Pons (tissue), 1 donor: ENCODE data around the gene PLEKHA7.
A peak's percentile ranks its signal among the peaks of the same experiment; 100 is the strongest.
"Not testable (repeated sequence)": the region's sequence is repeated elsewhere in the genome, so short reads cannot be mapped to it uniquely, and the experiment has no call there.

ENCODE experiments used
- DNase-seq: peaks from one replicate; pipeline ENCODE4 v3.0.0-alpha.2; 2016; ENCODE audit warnings: low spot score

PLEKHA7 gene

GRCh38 chr11:16881074-16881709, 133.0 kb downstream of the PLEKHA7 start:
- DNase-seq: peak; percentile 35

GRCh38 chr11:16880184-16880801, 133.9 kb downstream of the PLEKHA7 start:
- no peak for DNase-seq

- DNase-seq: no peak
These were observed 134.5 kb downstream of the PLEKHA7 start for GRCh38 chr11:16879690-16880089.

GRCh38 chr11:16876837-16877236, 137.4 kb downstream of the PLEKHA7 start:
- no peak for DNase-seq

- no peak for DNase-seq
These were observed 138.0 kb downstream of the PLEKHA7 start for GRCh38 chr11:16876053-16876752.

- DNase-seq: no peak
These were observed 139.8 kb downstream of the PLEKHA7 start for GRCh38 chr11:16874275-16874975.

GRCh38 chr11:16873289-16873688, 140.9 kb downstream of the PLEKHA7 start:
- DNase-seq: no peak

- DNase-seq: no peak
These were observed 142.8 kb downstream of the PLEKHA7 start for GRCh38 chr11:16871368-16871767.

- DNase-seq: no peak
These were observed 147.1 kb downstream of the PLEKHA7 start for GRCh38 chr11:16867097-16867496.

GRCh38 chr11:16864428-16864827, 149.8 kb downstream of the PLEKHA7 start:
- not testable (repeated sequence) for DNase-seq

- DNase-seq: no peak
These were observed 150.8 kb downstream of the PLEKHA7 start for GRCh38 chr11:16863389-16863788.

- no peak for DNase-seq
These were observed 151.5 kb downstream of the PLEKHA7 start for GRCh38 chr11:16862726-16863125.

- no peak for DNase-seq
These were observed 152.4 kb downstream of the PLEKHA7 start for GRCh38 chr11:16861862-16862261.

GRCh38 chr11:16860617-16861016, 153.6 kb downstream of the PLEKHA7 start:
- no peak for DNase-seq

GRCh38 chr11:16859651-16860050, 154.6 kb downstream of the PLEKHA7 start:
- DNase-seq: no peak

GRCh38 chr11:16857186-16857585, 157.0 kb downstream of the PLEKHA7 start:
- DNase-seq: no peak

- no peak for DNase-seq
These were observed 158.2 kb downstream of the PLEKHA7 start for GRCh38 chr11:16856022-16856471.

GRCh38 chr11:16854979-16855378, 159.2 kb downstream of the PLEKHA7 start:
- no peak for DNase-seq

GRCh38 chr11:16853859-16854258, 160.4 kb downstream of the PLEKHA7 start:
- no peak for DNase-seq

GRCh38 chr11:16853266-16853665, 160.9 kb downstream of the PLEKHA7 start:
- DNase-seq: no peak

GRCh38 chr11:16846305-16846704, 167.9 kb downstream of the PLEKHA7 start:
- DNase-seq: no peak

GRCh38 chr11:16844268-16844771, 169.9 kb downstream of the PLEKHA7 start:
- no peak for DNase-seq
